SK-N-SH treated with all-trans-retinoic acid at 6 μM for 48 hours (cell line): ENCODE measurements around the gene RAG1.

Source experiments
- ARNTL ChIP-seq: fragments of 450-650 bp; formaldehyde crosslinking; IDR thresholded peaks from 2 replicates; pipeline ENCODE4 v1.5.0; 2020; ENCODE audit warnings: low read depth, mild to moderate bottlenecking, moderate library complexity, borderline replicate concordance
- PPARA ChIP-seq: fragments of 250-450 bp; sonication (Bioruptor Pico); IDR thresholded peaks from 2 replicates; pipeline ENCODE4 v1.5.0; 2020; ENCODE audit warnings: mild to moderate bottlenecking, borderline replicate concordance
- TOX ChIP-seq: fragments of 250-450 bp; sonication (Bioruptor Pico); IDR thresholded peaks from 2 replicates; pipeline ENCODE4 v1.8.0; 2021; ENCODE audit warnings: mild to moderate bottlenecking, moderate library complexity, borderline replicate concordance
- TSHZ2 ChIP-seq: fragments of 250-450 bp; sonication (Bioruptor Pico); IDR thresholded peaks from 2 replicates; pipeline ENCODE4 v1.5.0; 2020; ENCODE audit warnings: mild to moderate bottlenecking, moderate library complexity
- ZFP3 ChIP-seq: fragments of 250-450 bp; sonication (Bioruptor Pico); IDR thresholded peaks from 2 replicates; pipeline ENCODE4 v1.5.0; 2020; ENCODE audit warnings: mild to moderate bottlenecking, moderate library complexity
- ZNF8 ChIP-seq: fragments of 450-650 bp; formaldehyde crosslinking; IDR thresholded peaks from 2 replicates; pipeline ENCODE4 v1.5.0; 2020; ENCODE audit warnings: mild to moderate bottlenecking, moderate library complexity
- TF ChIP-seq, protein P1 (sequence below): fragments of 250-450 bp; sonication (Bioruptor Pico); IDR thresholded peaks from 2 replicates; pipeline ENCODE4 v1.5.1; 2020; ENCODE audit warnings: low read depth, mild to moderate bottlenecking, moderate library complexity
- TF ChIP-seq, protein P2 (sequence below): fragments of 250-450 bp; sonication (Bioruptor Pico); IDR thresholded peaks from 2 replicates; pipeline ENCODE4 v1.8.0; 2020; ENCODE audit warnings: mild to moderate bottlenecking, moderate library complexity, borderline replicate concordance

- TF ChIP-seq ARNTL (CRISPR knock-in tag) (no peak), ZNF8 (no peak), TSHZ2 (CRISPR knock-in tag) (no peak), PPARA (CRISPR knock-in tag) (no peak), TOX (no peak), ZFP3 (CRISPR knock-in tag) (no peak)
- TF ChIP-seq, protein P1, sequence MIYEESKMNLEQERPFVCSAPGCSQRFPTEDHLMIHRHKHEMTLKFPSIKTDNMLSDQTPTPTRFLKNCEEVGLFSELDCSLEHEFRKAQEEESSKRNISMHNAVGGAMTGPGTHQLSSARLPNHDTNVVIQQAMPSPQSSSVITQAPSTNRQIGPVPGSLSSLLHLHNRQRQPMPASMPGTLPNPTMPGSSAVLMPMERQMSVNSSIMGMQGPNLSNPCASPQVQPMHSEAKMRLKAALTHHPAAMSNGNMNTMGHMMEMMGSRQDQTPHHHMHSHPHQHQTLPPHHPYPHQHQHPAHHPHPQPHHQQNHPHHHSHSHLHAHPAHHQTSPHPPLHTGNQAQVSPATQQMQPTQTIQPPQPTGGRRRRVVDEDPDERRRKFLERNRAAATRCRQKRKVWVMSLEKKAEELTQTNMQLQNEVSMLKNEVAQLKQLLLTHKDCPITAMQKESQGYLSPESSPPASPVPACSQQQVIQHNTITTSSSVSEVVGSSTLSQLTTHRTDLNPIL (CRISPR knock-in tag) = no peak
- TF ChIP-seq, protein P2, sequence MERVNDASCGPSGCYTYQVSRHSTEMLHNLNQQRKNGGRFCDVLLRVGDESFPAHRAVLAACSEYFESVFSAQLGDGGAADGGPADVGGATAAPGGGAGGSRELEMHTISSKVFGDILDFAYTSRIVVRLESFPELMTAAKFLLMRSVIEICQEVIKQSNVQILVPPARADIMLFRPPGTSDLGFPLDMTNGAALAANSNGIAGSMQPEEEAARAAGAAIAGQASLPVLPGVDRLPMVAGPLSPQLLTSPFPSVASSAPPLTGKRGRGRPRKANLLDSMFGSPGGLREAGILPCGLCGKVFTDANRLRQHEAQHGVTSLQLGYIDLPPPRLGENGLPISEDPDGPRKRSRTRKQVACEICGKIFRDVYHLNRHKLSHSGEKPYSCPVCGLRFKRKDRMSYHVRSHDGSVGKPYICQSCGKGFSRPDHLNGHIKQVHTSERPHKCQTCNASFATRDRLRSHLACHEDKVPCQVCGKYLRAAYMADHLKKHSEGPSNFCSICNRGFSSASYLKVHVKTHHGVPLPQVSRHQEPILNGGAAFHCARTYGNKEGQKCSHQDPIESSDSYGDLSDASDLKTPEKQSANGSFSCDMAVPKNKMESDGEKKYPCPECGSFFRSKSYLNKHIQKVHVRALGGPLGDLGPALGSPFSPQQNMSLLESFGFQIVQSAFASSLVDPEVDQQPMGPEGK (CRISPR knock-in tag) = no peak
Observed at GRCh38 chr11:36601155-36601554, 33.3 kb downstream of the RAG1 start.
